ENCODE results near the gene MACROD2. TPM values are rescaled to one million over a fixed set of nuclear protein-coding genes. Genes with fewer than 3 reads are reported as not detected.
A peak's percentile ranks its signal among the peaks of the same experiment; 100 is the strongest.

MACROD2 gene
- polyA plus RNA-seq, 1 donor, result 2.7 TPM

DNA sequence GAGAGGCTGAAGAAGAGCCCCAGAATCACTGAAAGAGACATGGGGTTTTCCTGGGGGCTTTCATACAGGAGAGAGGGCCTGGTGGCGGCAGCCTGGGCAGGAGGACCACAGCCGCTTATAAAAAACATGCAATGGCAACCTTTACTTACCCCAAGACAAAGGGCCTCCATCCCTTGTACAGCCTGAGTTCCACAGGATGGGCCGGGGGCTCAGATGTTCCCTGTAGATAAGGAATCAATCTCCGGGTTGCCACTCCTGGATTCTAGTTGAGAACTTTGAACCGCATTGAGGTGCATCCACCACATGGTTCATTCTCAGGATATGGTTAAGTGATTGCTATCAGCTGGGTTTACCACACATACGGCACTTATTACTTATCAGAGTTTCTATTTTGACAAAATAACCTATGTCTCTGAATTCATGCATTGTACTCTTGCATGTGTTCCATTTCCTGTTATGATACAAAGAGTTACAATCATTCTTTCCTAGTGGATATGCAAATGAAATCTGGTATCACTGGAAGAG, 1900.3 kb downstream of the MACROD2 start:
- DNase-seq (ENCODE audit: low read depth), result no peak

GRCh38 chr20:15899967-15900366, 1904.7 kb downstream of the MACROD2 start:
- DNase-seq (ENCODE audit: low read depth), result no peak

DNA sequence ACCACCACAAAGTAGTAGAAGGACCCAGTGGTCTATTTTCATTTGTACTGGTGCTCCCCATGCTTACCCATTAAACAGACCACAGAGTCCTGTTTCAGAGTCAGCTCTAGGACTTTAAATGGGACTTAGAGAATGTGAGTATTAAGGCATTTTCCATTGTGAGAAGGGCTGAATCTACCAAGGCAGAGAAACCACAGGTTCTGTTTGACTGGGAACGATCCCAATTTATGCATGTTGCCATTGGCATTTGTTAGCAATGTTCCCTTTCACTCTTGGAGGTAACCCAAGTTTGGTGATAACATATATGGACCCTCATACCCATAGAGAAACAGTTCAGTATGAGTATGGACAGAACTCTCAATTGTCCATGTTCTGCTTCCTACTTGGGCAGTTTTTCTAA, 1905.1 kb downstream of the MACROD2 start:
- no peak for DNase-seq (ENCODE audit: low read depth)

- DNase-seq (ENCODE audit: low read depth), result no peak
These were observed 1907.2 kb downstream of the MACROD2 start for GRCh38 chr20:15902493-15902892.

GRCh38 chr20:15905661-15906060, 1910.3 kb downstream of the MACROD2 start:
- DNase-seq (ENCODE audit: low read depth), result no peak

DNA sequence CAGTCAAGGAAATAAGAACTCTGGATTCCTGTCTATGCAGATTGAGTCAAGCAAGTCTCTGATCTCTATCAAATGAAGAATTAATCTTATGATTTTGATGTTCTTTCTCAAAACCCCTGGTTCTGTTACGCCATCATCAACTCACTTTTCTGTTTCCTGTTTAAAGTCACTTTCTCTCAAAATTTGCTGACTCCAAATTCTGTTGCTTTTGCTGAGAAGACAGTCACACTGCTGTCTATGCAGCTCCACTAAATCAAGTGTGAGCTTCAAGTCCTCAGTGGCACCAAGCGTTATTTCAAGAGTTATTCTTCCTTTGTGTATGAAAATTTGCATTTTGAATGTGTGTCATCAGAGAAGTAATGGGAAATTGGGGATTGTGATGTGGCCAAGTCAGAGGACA, 1914.7 kb downstream of the MACROD2 start:
- no peak for DNase-seq (ENCODE audit: low read depth)

GRCh38 chr20:15911581-15911980, 1916.3 kb downstream of the MACROD2 start:
- DNase-seq (ENCODE audit: low read depth), result no peak

DNA sequence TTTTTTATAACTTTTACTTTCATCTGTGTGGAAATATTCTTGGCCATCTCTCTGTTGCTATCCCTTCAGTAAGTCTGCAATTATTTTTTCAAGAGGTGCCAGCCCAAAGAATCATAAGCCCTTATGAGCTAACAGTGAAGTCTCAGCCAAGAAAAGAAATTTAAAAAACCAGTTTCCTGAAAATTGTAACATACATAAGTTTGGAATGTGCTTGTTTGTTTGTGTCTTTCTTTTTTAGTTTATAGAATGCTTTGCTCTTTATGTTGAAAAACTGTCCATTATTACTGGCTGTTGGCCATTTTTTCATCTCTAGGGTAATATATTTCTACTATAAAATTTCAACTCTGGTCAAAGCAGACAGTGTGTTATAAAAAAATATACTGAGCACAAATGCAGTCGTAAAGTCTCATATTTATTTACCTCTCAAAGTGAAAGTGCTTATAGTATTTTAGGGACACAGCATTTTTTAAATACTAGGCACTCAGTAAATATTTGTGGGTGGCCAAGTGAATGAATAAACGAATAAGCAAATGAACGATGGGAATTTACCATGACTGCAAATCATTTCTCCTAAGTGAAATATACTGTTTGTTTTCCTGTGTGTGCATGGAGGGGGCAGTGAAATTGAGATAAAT, 1918.2 kb downstream of the MACROD2 start:
- peak; percentile 45 for DNase-seq (ENCODE audit: low read depth)

DNA sequence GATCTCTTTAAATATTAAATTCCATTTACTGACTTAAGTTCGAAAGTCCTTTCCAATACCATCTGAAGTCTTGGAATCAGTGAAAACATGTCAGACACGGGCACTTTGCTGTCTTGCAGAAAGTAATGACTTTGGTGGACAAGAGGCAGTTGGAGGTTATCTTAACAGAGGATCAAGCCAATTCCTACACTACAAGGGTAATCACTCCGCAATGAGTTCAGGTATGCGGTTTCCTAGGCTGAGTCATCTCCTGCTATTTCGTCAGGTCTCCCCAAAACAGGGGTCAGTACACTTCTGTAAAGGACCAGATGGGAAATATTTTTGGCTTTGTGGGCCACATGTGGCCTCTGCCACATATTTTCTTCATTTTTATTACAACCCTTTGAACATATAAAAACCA, 1921.3 kb downstream of the MACROD2 start:
- no peak for DNase-seq (ENCODE audit: low read depth)

DNA sequence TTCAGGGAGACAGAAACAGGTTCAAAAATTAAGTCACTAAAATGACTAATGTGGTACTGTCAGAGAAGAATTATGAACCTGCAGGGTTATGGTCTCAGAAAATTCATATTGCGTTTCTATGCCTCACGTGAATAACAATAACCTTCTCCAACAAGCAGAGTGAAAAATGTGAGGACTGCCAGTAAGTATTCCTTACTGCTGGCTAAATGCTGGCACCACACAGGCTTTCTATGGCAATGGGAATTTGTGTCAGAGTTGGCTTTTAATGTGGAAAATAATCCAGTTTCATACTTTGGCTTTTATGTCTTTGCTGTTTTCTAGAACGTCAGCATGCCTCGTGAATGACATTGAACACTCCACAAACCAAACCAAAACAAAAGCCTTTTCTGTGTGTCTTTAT, 1922.0 kb downstream of the MACROD2 start:
- no peak for DNase-seq (ENCODE audit: low read depth)

DNA sequence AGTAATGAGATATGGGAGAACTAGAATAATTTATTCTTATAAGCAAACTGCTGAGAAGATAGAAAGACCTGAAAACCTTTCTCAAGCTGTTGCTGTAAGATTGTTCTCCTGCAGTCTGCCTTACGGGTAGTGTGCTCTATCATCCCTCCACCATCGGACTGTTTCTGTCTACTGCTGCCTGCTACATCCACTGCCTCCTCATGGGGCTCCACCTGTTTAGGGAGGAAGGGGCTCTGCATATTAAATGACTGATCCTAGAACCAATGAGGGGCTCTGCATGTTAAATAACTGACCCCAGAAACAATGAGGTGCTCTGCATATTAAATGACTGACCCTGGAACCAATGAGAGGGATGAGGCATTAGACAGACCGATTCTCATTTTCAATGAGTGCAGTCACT, 1923.3 kb downstream of the MACROD2 start:
- DNase-seq (ENCODE audit: low read depth), result no peak

DNA sequence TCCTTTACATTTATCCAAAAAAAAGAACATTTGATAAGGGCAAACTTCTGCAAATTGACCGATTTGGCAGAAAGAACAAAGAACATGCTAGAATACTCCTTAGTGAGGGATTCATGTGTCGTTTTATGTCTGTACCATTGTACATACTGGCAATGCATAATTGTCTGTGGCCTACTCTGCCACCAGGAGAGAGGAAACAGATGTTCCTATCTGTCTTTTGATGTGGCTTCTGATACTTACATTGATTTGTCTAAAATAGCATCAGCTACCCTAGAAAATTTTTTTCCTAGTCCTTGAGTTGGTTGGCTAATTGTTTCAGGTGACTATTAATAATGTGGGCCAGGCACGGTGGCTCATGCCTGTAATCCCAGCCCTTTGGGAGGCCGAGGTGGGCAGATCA, 1923.8 kb downstream of the MACROD2 start:
- DNase-seq (ENCODE audit: low read depth), result no peak

DNA sequence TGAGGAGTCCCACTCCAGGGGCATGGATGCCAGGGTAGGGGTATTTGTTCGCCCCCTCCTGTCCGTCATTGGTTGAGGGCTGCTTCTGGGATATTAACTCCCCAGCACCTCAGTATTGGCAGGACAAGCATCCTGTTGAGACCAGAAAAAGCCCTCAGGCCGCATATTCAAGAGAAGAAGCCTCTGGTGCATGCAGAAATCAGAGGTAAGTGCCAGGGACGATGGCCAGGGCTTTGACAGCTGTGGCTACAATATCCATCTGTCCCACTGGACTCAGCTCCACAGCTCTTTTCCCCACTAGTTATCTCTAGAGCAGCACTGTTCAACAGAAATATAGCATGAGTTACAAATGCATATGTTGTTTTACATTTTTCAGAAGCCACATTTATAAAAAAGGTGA, 1926.6 kb downstream of the MACROD2 start:
- no peak for DNase-seq (ENCODE audit: low read depth)

- DNase-seq (ENCODE audit: low read depth), result no peak
These were observed 1927.2 kb downstream of the MACROD2 start for GRCh38 chr20:15922556-15922955.

DNA sequence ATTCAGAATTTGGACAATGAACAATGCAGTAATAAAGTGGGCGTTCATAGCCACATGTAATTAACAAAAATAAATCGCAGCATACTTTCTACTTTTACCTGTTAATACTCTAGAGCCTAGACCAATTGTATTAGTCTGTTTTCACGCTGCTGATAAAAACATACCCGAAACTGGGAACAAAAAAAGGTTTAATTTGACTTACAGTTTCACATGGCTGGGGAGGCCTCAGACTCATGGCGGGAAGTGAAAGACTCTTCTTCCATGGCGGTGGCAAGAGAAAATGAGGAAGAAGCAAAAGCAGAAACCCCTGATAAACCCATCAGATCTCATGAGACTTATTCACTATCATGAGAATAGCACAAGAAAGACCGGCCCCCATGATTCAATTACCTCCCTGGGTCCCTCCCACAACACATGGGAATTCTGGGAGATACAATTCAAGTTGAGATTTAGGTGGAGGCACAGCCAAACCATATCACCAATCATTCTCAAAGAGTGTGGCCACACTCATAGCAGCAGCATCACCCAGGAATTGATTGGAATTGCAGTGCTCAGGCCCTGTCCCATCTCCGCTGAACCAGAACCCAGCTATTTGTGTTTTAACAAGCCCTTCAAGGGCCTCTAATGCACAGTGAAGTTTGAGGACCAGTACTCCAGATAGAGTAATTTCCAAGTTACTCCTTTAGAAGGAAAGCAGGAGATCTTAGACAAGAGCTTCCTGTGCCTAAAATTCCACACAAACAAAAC, 1927.9 kb downstream of the MACROD2 start:
- no peak for DNase-seq (ENCODE audit: low read depth)

DNA sequence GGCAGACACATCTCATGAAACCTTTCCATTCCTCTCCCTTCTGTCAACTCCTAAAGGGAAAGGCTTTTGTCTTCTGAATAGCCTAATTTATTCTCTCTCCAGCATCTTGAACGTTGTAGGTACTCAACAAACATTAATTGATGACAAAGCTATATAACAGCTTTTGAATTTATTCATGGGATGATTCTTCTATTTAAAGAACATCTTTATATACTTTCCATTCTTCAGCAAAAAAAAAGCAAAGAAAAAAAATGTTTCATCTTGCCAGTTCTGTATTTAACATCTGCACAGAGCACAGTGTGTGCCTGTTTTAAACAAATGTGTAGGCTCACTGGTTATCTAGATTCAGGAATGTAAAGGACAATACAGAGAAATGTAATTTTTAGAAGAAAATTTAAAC, 1929.2 kb downstream of the MACROD2 start:
- DNase-seq (ENCODE audit: low read depth), result no peak

DNA sequence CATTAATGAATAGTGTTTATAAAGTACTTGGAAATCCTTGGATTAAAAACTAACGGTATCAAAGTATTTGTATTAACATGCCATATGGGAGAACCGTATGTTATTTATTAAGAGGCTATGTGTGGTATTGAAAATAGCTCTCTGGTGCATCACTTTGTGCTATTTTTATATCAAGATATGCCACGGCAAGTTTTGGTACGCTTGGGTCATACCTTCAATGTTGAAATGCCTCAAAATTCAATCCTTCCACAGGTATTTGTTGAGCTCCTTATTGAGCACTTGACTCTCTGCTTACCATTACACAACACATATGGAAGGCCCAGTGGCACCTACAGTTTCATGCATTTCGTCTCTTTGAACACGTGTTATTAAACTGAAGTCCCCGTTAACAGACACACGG, 1930.1 kb downstream of the MACROD2 start:
- DNase-seq (ENCODE audit: low read depth), result no peak

DNA sequence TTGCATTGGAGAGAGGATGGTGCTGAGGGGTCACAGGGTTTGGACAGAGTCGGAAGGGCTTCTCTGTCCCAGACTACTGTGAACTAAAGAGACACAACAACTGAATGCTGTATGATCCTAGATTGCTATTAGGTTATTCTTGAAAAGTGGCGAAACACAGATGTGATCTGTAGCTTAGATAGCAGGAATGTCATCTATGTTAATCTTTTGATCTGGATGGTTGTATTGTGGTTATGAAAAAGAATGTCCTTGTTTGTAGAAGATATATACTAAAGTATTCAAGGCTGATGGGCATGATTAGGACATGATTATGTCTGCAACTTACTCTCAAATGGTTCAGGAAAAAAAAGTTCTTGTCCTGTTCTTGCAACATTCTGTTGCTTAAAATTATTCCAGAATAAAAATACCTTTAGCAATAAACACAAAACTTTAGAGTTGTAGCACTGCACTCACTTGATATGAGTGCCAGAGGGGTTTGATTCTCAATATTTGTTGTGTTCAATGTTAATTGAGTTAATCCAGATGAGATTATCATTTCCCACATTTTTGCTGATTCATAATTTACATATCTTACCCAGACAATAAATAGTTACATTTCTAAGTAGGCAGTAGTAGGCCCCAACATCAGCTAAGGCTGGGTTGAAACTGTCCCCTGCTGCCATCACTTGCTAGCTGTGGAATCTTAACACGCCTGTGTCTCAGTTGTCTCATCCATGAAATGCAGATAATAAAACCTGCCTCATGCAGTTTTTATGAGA, 1932.8 kb downstream of the MACROD2 start:
- DNase-seq (ENCODE audit: low read depth), result no peak

DNA sequence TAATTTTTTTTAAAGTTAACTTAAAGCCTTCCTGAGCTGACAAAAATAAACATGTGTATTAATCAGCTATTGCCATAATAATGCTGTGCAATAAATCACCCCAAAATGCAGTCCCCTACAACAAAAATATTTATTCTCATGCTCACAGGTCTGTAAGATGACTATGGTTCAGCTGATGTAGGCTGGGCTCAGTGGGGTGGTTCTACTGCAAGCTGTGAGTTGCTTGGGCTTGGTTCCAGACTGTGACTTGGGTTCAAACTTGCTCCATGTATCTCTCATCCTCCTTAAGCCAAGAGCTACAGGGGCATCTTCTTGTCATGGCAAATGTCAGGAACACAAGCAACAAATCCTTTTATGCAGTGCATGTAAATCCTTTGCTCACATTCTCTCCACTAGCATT, 1933.6 kb downstream of the MACROD2 start:
- DNase-seq (ENCODE audit: low read depth), result no peak

DNA sequence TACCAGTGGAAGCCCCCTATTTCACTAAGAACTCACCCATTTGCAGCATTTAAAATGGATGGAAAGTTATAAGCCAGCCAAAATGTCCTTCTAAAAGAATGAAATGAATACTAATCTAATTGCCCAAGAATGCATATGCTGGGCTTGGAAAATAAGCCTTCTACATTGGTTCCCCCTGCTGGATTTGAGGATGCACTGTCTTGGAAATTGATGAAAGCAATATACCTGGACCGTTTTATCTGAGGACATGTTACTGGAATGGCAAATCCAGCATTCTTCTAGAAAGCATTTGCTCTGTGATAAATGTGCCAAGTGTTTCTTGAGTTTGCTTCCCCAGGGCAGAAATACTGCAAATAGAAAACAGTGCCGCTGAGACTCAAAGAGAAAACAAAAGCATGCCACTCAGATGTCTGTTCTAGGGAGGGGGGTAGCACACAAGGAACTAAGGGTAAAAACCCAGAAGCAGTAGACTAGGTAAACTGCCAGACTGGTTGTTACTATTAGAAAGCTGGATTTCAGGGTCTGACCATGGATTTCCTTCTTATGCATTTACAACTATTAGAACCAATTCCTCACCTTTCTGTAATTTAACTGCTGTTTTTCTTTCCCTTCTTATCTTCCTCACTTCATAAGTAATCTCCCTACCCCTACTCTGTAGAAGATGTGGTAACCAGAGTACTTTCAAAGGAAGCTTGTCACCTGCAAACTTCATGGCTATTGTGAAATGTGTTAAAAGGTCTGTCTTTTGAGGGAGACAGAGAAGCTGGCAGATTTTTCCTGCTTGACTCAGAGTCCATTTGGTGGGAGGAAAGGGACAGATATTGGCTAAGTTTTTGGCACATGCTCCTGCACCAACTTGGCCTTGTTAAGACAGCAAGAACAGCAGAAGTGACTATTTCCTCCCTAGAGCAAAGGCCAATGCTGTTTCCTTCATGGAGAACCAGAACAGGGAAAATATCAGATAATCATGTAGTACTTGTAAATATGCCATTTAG, 1935.3 kb downstream of the MACROD2 start:
- DNase-seq (ENCODE audit: low read depth), result no peak

DNA sequence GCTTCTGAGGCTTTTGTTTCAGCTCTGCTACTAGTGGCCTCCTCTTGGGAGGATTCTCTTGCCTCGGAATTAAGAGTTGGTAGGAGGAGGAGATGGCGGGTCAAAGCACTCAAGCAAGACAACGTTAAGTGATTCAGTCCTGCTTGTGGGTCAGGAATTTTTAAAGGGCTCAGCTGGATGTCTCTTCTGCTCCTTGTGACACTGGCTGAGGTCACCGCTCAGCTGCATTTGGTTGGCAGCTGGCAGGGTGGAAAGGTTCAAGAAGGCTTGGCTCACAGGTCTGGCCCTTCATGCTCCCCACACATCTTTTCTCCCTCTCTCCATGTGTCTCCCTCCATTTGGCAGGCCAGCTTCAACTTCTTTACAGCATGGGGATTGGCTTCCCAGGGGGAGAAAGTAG, 1936.6 kb downstream of the MACROD2 start:
- DNase-seq (ENCODE audit: low read depth), result no peak
